ENCODE results near the gene LDLRAD3.

DNA sequence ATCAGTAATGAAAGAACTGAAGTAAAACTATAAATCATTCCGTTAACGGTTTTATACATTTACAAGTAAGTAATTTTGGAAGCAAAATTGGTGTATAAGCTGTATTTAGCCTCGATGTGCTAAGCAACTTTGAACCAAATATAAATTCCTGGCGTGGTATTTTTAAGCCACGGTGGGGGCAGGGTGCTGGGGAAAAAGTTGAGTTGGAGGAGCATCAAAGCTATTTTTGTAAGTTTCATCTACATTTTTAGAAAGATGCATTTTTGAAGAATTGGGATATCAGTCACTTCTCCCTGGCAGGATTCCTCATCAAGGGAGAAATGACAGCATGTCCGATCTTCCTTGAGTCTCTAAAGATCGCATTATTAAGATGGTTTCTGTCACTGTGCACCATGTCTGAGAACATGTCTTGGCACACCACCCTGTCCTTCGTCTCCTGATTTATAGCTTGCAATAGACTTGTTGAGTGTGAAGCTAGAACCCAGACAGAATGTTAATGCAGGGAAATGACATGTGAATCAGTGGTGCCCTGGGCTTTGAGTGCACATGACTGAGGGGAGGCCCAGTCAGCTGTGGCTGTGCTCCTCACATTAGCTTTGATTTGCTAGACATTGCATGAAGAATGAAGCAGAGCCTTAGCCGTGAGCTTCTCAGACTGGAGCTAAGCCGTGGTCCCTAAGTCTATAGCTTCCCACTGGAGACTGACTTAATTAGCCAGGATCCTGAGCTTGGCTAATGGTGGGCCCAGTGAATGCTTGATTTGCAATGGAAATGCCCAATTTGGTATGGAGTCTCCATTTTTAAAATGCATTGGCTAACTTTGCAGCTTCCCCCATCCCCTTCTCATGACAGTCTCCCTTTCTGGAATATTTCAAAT lies 218.4 kb downstream of the LDLRAD3 start:
- TF ChIP-seq CTCF (IDR thresholded peaks at IDR 0.05) (no peak), POLR2A (IDR thresholded peaks at IDR 0.05) (no peak)

Measured in uterus (tissue), 2 donors.